ENCODE results near the gene GPANK1.

GPANK1 gene

DNA sequence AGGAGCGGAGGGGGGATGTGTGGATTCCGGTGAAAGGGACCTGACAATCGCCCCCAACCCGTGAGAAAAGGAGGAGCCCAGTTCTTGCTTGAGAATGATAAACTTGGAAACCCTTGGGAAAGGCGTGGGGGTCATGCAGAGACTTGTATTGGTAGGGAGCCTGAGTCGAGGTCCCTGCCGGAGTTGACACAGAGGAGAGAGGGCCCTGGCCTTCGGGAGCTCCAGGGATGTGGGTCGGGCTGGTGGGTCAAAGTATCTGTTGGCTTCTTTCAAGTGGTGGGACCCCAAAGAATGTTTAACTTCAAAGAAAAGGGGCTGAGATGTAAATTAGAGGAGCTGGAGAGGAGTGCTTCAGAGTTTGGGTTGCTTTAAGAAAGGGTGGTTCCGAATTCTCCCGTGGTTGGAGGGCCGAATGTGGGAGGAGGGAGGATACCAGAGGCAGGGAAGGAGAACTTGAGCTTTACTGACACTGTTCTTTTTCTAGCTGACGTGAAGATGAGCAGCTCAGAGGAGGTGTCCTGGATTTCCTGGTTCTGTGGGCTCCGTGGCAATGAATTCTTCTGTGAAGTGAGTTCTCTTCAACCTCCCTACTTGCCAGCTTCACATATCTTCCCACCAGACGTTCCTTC is 1.7 kb upstream of the GPANK1 start:
- TF ChIP-seq, protein P1, sequence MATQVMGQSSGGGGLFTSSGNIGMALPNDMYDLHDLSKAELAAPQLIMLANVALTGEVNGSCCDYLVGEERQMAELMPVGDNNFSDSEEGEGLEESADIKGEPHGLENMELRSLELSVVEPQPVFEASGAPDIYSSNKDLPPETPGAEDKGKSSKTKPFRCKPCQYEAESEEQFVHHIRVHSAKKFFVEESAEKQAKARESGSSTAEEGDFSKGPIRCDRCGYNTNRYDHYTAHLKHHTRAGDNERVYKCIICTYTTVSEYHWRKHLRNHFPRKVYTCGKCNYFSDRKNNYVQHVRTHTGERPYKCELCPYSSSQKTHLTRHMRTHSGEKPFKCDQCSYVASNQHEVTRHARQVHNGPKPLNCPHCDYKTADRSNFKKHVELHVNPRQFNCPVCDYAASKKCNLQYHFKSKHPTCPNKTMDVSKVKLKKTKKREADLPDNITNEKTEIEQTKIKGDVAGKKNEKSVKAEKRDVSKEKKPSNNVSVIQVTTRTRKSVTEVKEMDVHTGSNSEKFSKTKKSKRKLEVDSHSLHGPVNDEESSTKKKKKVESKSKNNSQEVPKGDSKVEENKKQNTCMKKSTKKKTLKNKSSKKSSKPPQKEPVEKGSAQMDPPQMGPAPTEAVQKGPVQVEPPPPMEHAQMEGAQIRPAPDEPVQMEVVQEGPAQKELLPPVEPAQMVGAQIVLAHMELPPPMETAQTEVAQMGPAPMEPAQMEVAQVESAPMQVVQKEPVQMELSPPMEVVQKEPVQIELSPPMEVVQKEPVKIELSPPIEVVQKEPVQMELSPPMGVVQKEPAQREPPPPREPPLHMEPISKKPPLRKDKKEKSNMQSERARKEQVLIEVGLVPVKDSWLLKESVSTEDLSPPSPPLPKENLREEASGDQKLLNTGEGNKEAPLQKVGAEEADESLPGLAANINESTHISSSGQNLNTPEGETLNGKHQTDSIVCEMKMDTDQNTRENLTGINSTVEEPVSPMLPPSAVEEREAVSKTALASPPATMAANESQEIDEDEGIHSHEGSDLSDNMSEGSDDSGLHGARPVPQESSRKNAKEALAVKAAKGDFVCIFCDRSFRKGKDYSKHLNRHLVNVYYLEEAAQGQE (IDR thresholded peaks at IDR 0.05; ENCODE audit: insufficient read depth in 1 of 2, low read depth in 2 of 2, low read length in 2 of 2): no peak
- no peak for TF ChIP-seq FOXP2 (optimal IDR thresholded peaks at IDR 0.05; ENCODE audit: borderline replicate concordance, extremely low read depth, extremely low read length, insufficient read depth)
- TF ChIP-seq SIN3A (IDR thresholded peaks at IDR 0.05; ENCODE audit: borderline replicate concordance, insufficient read depth, low read length): no peak
- TF ChIP-seq TAF1 (IDR thresholded peaks at IDR 0.05; ENCODE audit: borderline replicate concordance, insufficient read depth, low read length): no peak

DNA sequence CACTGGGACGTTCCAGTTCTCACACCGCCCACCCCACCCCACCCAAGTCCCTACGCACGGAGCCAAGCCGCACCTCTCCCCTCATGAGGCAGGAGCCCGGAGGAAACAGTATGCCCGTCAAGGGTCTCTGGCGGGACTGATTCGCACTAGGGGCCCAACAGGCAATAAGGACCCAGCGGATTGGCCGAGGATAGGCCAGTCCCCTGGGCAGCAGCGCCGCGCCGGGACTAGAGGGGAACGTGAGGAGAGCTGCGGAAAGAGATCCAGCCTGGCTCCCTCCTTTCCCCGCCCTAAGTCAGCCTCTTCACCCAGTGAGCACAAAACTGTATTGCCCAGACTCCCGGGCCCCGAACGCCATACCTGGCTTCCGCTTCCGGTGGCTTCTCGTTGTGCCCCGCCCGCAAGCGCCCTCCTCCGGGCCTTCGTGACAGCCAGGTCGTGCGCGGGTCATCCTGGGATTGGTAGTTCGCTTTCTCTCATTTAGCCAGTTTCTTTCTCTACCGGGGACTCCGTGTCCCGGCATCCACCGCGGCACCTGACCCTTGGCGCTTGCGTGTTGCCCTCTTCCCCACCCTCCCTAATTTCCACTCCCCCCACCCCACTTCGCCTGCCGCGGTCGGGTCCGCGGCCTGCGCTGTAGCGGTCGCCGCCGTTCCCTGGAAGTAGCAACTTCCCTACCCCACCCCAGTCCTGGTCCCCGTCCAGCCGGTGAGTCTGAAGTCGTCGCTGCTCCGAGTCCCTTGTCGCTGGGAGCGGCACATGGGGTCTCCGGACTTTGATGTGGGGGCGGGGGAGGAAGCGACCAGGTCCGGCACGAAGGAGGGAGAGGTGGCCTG is 922 bp upstream of the GPANK1 start, which contains the start of gene CSNK2B:
Gene CSNK2B, plus strand, starts transcription at position 580 of the 836 bp plus-strand sequence. CDS start 752 bp downstream, outside the sequence.
- TF ChIP-seq POLR2AphosphoS5 (IDR thresholded peaks at IDR 0.05; ENCODE audit: low read depth, low read length) (peak; percentile 83), FOXP2 (optimal IDR thresholded peaks at IDR 0.05; ENCODE audit: borderline replicate concordance, extremely low read depth, extremely low read length, insufficient read depth) (peak; percentile 9), TAF1 (IDR thresholded peaks at IDR 0.05; ENCODE audit: borderline replicate concordance, insufficient read depth, low read length) (peak; percentile 79), SIN3A (IDR thresholded peaks at IDR 0.05; ENCODE audit: borderline replicate concordance, insufficient read depth, low read length) (peak; percentile 86; the same call in 1 of the 2 replicates)
- TF ChIP-seq, protein P1 (IDR thresholded peaks at IDR 0.05; ENCODE audit: insufficient read depth in 1 of 2, low read depth in 2 of 2, low read length in 2 of 2): 0 out of 4 replicates have a peak, but pooled peaks of 1 of the 2 experiments have one; percentile 21

DNA sequence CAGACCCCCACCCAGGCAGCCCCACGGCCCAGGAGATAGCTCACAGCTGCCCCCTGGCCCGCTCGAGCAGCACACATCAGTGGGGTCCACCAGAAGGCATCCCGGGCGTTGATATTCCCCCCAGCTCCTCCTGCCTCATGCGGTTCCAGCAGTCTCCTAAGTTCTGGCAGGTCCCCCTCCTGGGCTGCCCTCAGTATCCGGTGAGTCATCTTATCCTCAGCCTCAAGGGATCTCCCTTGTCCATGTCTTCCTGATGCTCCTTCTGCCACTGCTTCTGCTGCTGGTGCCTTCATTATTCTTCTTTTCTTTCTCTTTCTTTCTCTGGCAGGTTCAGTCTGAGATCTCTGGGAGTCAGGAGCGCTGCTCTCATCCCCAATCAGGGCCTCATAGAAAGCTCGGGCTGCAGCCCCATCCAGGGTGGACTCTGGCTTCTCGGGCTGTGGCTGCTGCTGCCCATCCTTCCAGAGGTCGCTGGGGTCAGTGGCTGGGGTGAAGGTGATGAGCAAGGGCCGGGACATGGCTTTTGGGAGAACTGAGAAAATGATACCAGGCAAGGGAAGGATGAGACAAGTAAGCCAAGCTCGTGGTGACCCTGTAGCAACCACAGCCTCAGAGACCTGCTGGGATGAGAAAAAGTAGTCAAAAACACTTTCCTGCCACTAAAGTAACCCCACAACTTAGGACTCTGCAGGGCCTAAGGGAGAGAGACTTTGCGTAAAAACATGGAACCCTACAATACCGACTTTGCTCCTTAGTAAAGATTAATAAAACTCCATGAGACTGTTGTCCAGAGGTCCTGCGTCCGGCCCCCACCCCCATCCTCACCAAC is 622 bp downstream of the GPANK1 start:
- TF ChIP-seq, protein P1 (IDR thresholded peaks at IDR 0.05; ENCODE audit: insufficient read depth in 1 of 2, low read depth in 2 of 2, low read length in 2 of 2): no peak
- TF ChIP-seq TAF1 (IDR thresholded peaks at IDR 0.05; ENCODE audit: borderline replicate concordance, insufficient read depth, low read length) (no peak), POLR2AphosphoS5 (IDR thresholded peaks at IDR 0.05; ENCODE audit: low read depth, low read length) (no peak)

DNA sequence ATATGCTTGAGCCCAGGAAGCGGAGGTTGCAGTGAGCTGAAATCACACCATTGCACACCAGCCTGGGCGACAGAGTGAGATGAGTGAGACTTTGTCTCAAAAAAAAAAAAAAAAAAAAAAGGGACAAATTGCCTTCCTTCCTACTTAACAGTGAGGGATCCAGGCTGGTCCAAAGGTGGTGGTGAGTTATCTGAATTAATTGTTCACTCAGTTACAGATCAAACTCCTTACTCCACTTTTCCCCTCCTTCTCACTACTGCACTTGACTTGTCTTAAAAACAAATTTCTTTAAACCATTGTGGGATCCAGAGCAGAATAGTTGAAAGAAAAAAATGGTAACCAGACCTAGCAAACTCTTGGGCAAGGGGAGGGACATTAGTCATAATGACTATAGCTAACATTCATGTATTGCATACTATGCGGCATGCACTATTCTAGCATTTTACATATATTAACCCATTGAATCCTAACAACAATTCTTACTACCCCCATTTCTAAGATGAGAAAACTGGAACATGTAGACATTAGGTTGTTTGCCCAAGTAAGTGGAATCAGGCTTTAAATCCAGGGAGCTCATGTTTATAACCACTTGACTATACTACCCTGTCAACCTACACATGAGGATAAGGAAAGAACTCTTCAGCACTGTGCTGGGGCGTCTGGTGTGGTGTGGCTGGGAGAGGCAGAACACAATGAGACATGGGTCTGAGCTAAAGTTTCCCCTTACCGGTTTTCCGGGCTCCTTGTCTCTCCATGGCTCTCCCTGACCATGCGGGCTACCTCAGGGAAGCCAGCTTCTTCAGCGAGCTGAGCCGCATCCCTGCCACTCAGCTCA is 1.5 kb downstream of the GPANK1 start:
- TF ChIP-seq SIN3A (IDR thresholded peaks at IDR 0.05; ENCODE audit: borderline replicate concordance, insufficient read depth, low read length) (no peak), FOXP2 (optimal IDR thresholded peaks at IDR 0.05; ENCODE audit: borderline replicate concordance, extremely low read depth, extremely low read length, insufficient read depth) (no peak)
